Thymus (tissue), 11 donors: Measurements from ENCODE around the gene GJC1. TPM values are rescaled to one million over a fixed set of nuclear protein-coding genes. Genes with fewer than 3 reads are reported as not detected.

Experiments
- DNase-seq, 9 donors: peaks; one replicate each; pipeline ENCODE4 v3.0.0-alpha.2; 2013; ENCODE audit warnings: low spot score in 9 of 9, low read depth in 6 of 9, missing footprints in 1 of 9
- H3K27ac ChIP-seq, 2 donors: one replicate each; pipeline ENCODE4 v1.5.1; 2013; ENCODE audit warnings: control low read depth in 1 of 2, low read depth in 1 of 2, low read length in 1 of 2, mild to moderate bottlenecking in 1 of 2, moderate library complexity in 1 of 2
- H3K27me3 ChIP-seq, 2 donors: one replicate each; pipeline ENCODE4 v1.5.1; 2013; ENCODE audit warnings: low read length in 1 of 2; ENCODE audit not compliant: control insufficient read depth in 2 of 2, insufficient read depth in 1 of 2
- H3K36me3 ChIP-seq, 2 donors: one replicate each; pipeline ENCODE4 v1.5.1; 2013; ENCODE audit warnings: low read length in 1 of 2, mild to moderate bottlenecking in 1 of 2, moderate library complexity in 1 of 2; ENCODE audit not compliant: control insufficient read depth in 2 of 2, insufficient read depth in 2 of 2
- H3K4me1 ChIP-seq, 2 donors: one replicate each; pipeline ENCODE4 v1.5.1; 2013; ENCODE audit warnings: low read length in 2 of 2; ENCODE audit not compliant: control insufficient read depth in 2 of 2, insufficient read depth in 2 of 2
- H3K4me3 ChIP-seq, 2 donors: one replicate each; pipeline ENCODE4 v1.5.1; 2013; ENCODE audit warnings: low read length in 2 of 2, control low read depth in 1 of 2, mild to moderate bottlenecking in 1 of 2
- H3K9me3 ChIP-seq, 2 donors: one replicate each; pipeline ENCODE4 v1.5.1; 2013; ENCODE audit warnings: low read length in 1 of 2, mild to moderate bottlenecking in 1 of 2; ENCODE audit not compliant: control insufficient read depth in 2 of 2, insufficient read depth in 1 of 2
- WGBS: extraction: QIAGEN DNeasy Blood & Tissue Kit; methylation state at CpG from one replicate; pipeline ENCODE4 v1.1.7; 2013; 5-methylcytosine and 5-hydroxymethylcytosine counted together
- polyA plus RNA-seq: library from polyadenylated mRNA; stranded (reverse); fragments of 200-250 nt; gene quantifications from one replicate; pipeline ENCODE4 v1.2.3, GENCODE V29; 2013
- total RNA-seq: library from RNA; stranded (reverse); fragments of 120-200 nt; gene quantifications from one replicate; pipeline ENCODE4 v1.2.4, GENCODE V29; 2013
- donor health status: healthy.

The GJC1 gene
- total and polyA plus RNA-seq, 2 donors = 2.1 to 2.2 TPM

- Histone ChIP-seq H3K27ac (no peak overlapping the region), H3K4me1 (no peaks in the 10 kb centered on the region), H3K9me3 (no peaks in the 10 kb centered on the region), H3K4me3 (no peak overlapping the region), H3K27me3 (no peaks in the 10 kb centered on the region), H3K36me3 (peaks cover 34 to 39% of the 10 kb centered on the region in 2 donors)
- DNase-seq = no peak
- 98% methylated on average over 12 of the region's 12 CpGs for WGBS
Measured at GRCh38 chr17:44848961-44849489, 18.9 kb upstream of the GJC1 start.

- Histone ChIP-seq H3K4me3 (no peak overlapping the region), H3K27me3 (no peaks in the 10 kb centered on the region), H3K27ac (no peak overlapping the region), H3K4me1 (no peaks in the 10 kb centered on the region), H3K36me3 (peaks cover 27 to 32% of the 10 kb centered on the region in 2 donors), H3K9me3 (no peaks in the 10 kb centered on the region)
- 95% methylated on average over 6 of the region's 6 CpGs for WGBS
- no peak for DNase-seq
Measured at GRCh38 chr17:44848257-44848795, 18.2 kb upstream of the GJC1 start.

DNA sequence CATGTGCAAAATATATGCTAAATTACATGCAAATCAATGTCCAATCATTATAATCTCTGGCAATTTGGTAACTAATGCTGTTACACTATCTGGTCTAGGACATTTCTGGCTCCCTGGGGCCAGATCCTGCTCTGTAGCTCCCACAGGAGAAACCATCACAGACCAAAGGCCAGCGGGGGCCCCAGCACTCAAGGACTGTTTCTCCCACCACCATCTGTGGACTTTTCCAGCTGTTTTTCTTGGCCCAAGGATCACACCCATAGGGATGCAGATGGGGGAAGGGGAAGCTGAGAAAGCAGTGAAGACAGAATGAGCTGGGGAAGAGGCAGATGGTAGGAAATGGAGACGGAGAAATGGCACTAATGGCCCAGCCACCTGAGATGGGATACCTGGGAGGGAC, 17.5 kb upstream of the GJC1 start, which contains the start of gene HIGD1B:
Gene HIGD1B, plus strand, starts transcription at position 298 of the 400 bp plus-strand sequence. CDS start 270 bp downstream, outside the sequence.
- 94% methylated on average over 2 of the region's 2 CpGs for WGBS
- peaks cover 0 to 3% of the 10 kb centered on the region in 2 donors for H3K4me1 ChIP-seq
- no peak within 1 kb of the TSS for H3K27ac ChIP-seq
- H3K27me3 ChIP-seq = no peaks in the 10 kb centered on the region
- H3K9me3 ChIP-seq = no peaks in the 10 kb centered on the region
- H3K4me3 ChIP-seq = no peak within 1 kb of the TSS
- H3K36me3 ChIP-seq = peaks cover 23 to 27% of the 10 kb centered on the region in 2 donors
- no peak for DNase-seq

GRCh38 chr17:44846206-44846605, 16.1 kb upstream of the GJC1 start:
- Histone ChIP-seq H3K27ac (no peak overlapping the region), H3K4me1 (peaks cover 0 to 7% of the 10 kb centered on the region in 2 donors), H3K4me3 (no peak overlapping the region), H3K9me3 (no peaks in the 10 kb centered on the region), H3K27me3 (no peaks in the 10 kb centered on the region), H3K36me3 (peaks cover 14% of the 10 kb centered on the region in 2 donors)
- 89% methylated on average over 8 of the region's 8 CpGs for WGBS
- no peak for DNase-seq

DNA sequence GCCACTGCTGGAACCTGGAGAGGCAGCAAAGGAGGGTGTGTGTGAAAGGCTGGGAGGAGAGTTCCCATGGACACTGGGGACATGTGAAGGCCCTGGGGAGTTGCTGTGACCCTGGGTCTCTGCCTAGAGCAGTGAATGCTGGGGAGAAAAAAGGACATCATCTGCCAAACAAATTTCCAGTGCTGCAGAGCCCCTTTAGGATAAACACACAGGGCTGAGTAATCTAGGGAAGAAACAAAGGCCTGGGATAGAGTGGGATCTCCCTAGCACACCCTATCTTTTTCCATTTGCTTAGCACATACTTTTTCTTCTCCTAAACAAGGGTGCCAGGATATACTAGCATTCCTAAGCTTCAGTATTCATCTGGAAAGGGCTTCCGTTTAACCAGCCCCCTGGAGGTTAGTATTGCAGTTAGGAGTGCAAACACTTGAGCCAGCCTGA, 14.3 kb upstream of the GJC1 start:
- no peak overlapping the region for H3K27ac ChIP-seq

DNA sequence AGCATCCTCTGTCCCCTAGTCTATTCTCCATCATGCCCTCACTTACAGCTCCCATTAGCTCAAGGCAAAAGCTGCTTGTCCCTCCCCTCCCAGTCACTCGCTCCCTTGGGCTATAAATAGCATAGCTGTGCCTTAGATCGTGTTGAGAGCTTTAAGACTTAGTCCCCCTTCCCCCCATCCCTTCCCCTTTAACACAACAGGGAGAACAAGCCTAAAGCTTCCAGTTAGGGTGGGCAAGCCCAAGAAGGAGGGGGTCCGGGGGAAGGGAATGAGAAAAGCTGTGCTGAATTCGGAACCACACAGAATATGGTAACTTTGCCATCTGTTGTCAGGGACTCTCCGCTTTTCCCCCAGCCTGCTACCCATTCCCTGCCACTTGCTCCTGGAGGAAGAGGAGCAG, 12.7 kb upstream of the GJC1 start:
- peaks cover 2 to 16% of the 10 kb centered on the region in 2 donors for H3K4me1 ChIP-seq
- H3K9me3 ChIP-seq = no peaks in the 10 kb centered on the region
- WGBS = 66% methylated on average over 5 of the region's 5 CpGs
- H3K4me3 ChIP-seq = no peak overlapping the region
- no peaks in the 10 kb centered on the region for H3K27me3 ChIP-seq
- peak in 1 of 9 donors; percentile 18 for DNase-seq
- H3K36me3 ChIP-seq = no peaks in the 10 kb centered on the region
- no peak overlapping the region for H3K27ac ChIP-seq

More for the DNA sequence above, 14.3 kb upstream of the GJC1 start:
- Histone ChIP-seq H3K27me3 (no peaks in the 10 kb centered on the region), H3K9me3 (no peaks in the 10 kb centered on the region), H3K36me3 (no peaks in the 10 kb centered on the region), H3K4me3 (no peak overlapping the region), H3K4me1 (peaks cover 2 to 16% of the 10 kb centered on the region in 2 donors)
- WGBS = 93% methylated on average over 1 of the region's 1 CpG
- no peak for DNase-seq

DNA sequence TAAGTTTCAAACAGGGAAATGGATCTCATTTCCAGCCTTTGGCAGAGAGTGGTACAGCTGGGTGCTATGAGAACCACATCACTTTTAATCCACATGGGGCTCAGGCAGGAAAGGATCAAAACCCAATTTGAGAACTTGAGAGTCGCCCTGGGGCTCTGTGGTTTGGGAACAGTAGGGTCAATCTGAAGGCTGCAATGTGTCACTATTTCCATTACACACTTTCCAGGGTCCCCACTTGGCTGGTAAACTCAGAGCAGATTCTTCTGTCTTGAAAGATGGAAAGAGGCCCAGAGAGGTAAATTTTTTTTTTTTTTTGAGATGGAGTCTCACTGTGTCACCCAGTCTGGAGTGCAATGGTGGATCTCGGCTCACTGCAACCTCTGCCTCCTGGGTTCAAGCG, 10.8 kb upstream of the GJC1 start:
- no peaks in the 10 kb centered on the region for H3K36me3 ChIP-seq
- DNase-seq = peak in 1 of 9 donors; percentile 5
- H3K4me1 ChIP-seq = peaks cover 2 to 16% of the 10 kb centered on the region in 2 donors
- H3K27ac ChIP-seq = no peak overlapping the region
- no peaks in the 10 kb centered on the region for H3K27me3 ChIP-seq
- H3K4me3 ChIP-seq = no peak overlapping the region
- WGBS = 60% methylated on average over 3 of the region's 3 CpGs
- H3K9me3 ChIP-seq = no peaks in the 10 kb centered on the region

DNA sequence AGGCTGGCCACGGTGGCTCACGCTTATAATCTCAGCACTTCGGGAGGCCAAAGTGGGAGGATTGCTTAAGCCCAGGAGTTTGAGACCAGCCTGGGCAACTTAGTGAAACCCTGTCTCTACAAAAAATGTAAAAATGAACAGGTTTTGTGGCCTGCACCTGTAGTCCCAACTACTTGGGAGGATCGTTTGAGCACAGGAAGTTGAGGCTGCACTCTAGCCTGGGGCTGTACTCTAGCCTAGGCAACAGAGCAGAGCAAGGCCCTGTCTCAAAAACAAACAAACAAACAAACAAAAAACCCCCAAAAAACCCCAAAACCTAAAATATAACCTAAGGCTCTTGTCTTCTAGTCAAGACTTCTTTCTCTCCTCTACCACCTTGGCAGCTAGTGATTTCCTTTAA, 10.2 kb upstream of the GJC1 start:
- Histone ChIP-seq H3K36me3 (no peaks in the 10 kb centered on the region), H3K4me1 (peaks cover 2 to 16% of the 10 kb centered on the region in 2 donors), H3K9me3 (no peaks in the 10 kb centered on the region), H3K27me3 (no peaks in the 10 kb centered on the region), H3K4me3 (no peak overlapping the region), H3K27ac (peak overlapping the region in 1 of 2 donors; percentile 36)
- DNase-seq = peak in 1 of 9 donors; percentile 41
- WGBS = 75% methylated on average over 4 of the region's 4 CpGs

DNA sequence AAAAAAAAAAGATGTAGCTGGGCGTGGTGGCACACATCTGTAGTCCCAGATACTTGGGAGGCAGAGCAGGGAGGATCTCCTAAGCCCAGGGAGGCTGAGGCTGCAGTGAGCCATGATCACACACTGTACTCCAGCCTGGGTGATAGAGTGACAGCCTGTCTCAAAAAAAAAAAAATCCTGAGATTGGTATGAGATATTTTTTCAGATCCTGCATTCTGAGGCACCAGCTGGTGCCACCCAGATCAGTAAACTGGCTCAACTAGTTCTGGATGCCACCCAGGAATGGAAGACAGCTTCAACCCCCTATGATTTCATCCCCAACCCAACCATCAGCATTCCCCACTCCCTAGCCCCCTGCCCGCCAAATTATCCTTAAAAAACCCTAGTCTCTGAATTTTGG, 7.1 kb upstream of the GJC1 start:
- no peak for DNase-seq
- Histone ChIP-seq H3K27ac (no peak overlapping the region), H3K4me1 (peaks cover 2 to 10% of the 10 kb centered on the region in 2 donors), H3K9me3 (no peaks in the 10 kb centered on the region), H3K27me3 (peaks cover 0 to 14% of the 10 kb centered on the region in 2 donors), H3K4me3 (no peak overlapping the region), H3K36me3 (no peaks in the 10 kb centered on the region)
- 66% methylated on average over 2 of the region's 2 CpGs for WGBS
